SK-N-SH treated with all-trans-retinoic acid at 6 μM for 48 hours (cell line): ENCODE results near the gene KIF12.
"Not testable (repeated sequence)": the region's sequence is repeated elsewhere in the genome, so short reads cannot be mapped to it uniquely, and the experiment has no call there.

ENCODE experiments used
- ATAC-seq: fragments of 200-7000 bp; cut with Tn5 transposase; 3 replicates; pipeline ENCODE4 v1.9.1; 2020; ENCODE audit warnings: mild to moderate bottlenecking, moderate library complexity
- ARNTL ChIP-seq: fragments of 450-650 bp; formaldehyde crosslinking; IDR thresholded peaks from 2 replicates; pipeline ENCODE4 v1.5.0; 2020; ENCODE audit warnings: low read depth, mild to moderate bottlenecking, moderate library complexity, borderline replicate concordance
- CSDC2 ChIP-seq: fragments of 250-450 bp; sonication (Bioruptor Pico); IDR thresholded peaks from 2 replicates; pipeline ENCODE4 v1.5.0; 2020; ENCODE audit warnings: mild to moderate bottlenecking, moderate library complexity
- CSRNP3 ChIP-seq: fragments of 250-450 bp; sonication (Bioruptor Pico); IDR thresholded peaks from 2 replicates; pipeline ENCODE4 v1.5.1; 2021; ENCODE audit warnings: mild to moderate bottlenecking, moderate library complexity
- GLIS3 ChIP-seq: fragments of 250-450 bp; sonication (Bioruptor Pico); IDR thresholded peaks from 2 replicates; pipeline ENCODE4 v1.5.0; 2020; ENCODE audit warnings: mild to moderate bottlenecking, moderate library complexity
- OSR1 ChIP-seq: fragments of 250-450 bp; sonication (Bioruptor Pico); IDR thresholded peaks from 2 replicates; pipeline ENCODE4 v1.8.0; 2022; ENCODE audit warnings: moderate library complexity, mild to moderate bottlenecking, inconsistent platforms
- PPARA ChIP-seq: fragments of 250-450 bp; sonication (Bioruptor Pico); IDR thresholded peaks from 2 replicates; pipeline ENCODE4 v1.5.0; 2020; ENCODE audit warnings: mild to moderate bottlenecking, borderline replicate concordance
- RARB ChIP-seq: fragments of 250-450 bp; sonication (Bioruptor Pico); IDR thresholded peaks from 2 replicates; pipeline ENCODE4 v1.8.0; 2021; ENCODE audit warnings: mild to moderate bottlenecking, moderate library complexity
- ZC3H10 ChIP-seq: fragments of 250-450 bp; sonication (Bioruptor Pico); IDR thresholded peaks from 2 replicates; pipeline ENCODE4 v1.5.1; 2021; ENCODE audit warnings: mild to moderate bottlenecking, moderate library complexity
- ZFP3 ChIP-seq: fragments of 250-450 bp; sonication (Bioruptor Pico); IDR thresholded peaks from 2 replicates; pipeline ENCODE4 v1.5.0; 2020; ENCODE audit warnings: mild to moderate bottlenecking, moderate library complexity
- ZNF565 ChIP-seq: fragments of 450-650 bp; formaldehyde crosslinking; conservative IDR thresholded peaks from 2 replicates; pipeline ENCODE4 v1.5.0; 2020; ENCODE audit warnings: low read depth, mild to moderate bottlenecking, moderate library complexity
- ZNF70 ChIP-seq: fragments of 450-650 bp; formaldehyde crosslinking; IDR thresholded peaks from 2 replicates; pipeline ENCODE4 v1.5.0; 2020; ENCODE audit warnings: mild to moderate bottlenecking, moderate library complexity
- TF ChIP-seq, protein P1 (sequence below): fragments of 250-450 bp; sonication (Bioruptor Pico); IDR thresholded peaks from 2 replicates; pipeline ENCODE4 v1.8.0; 2020; ENCODE audit warnings: mild to moderate bottlenecking, moderate library complexity, borderline replicate concordance
- TF ChIP-seq, protein P2 (sequence below): fragments of 250-450 bp; sonication (Bioruptor Pico); IDR thresholded peaks from 2 replicates; pipeline ENCODE4 v1.5.0; 2020; ENCODE audit warnings: mild to moderate bottlenecking, moderate library complexity

KIF12 gene

GRCh38 chr9:114130624-114131277 lies 31.7 kb upstream of the KIF12 start:
- no peak for ATAC-seq

GRCh38 chr9:114130141-114130540 lies 31.0 kb upstream of the KIF12 start:
- no peak for ATAC-seq
- TF ChIP-seq ZNF70 (CRISPR knock-in tag) (no peak), GLIS3 (CRISPR knock-in tag) (no peak), RARB (no peak)

More at GRCh38 chr9:114130624-114131277, 31.7 kb upstream of the KIF12 start:
- TF ChIP-seq, protein P1, sequence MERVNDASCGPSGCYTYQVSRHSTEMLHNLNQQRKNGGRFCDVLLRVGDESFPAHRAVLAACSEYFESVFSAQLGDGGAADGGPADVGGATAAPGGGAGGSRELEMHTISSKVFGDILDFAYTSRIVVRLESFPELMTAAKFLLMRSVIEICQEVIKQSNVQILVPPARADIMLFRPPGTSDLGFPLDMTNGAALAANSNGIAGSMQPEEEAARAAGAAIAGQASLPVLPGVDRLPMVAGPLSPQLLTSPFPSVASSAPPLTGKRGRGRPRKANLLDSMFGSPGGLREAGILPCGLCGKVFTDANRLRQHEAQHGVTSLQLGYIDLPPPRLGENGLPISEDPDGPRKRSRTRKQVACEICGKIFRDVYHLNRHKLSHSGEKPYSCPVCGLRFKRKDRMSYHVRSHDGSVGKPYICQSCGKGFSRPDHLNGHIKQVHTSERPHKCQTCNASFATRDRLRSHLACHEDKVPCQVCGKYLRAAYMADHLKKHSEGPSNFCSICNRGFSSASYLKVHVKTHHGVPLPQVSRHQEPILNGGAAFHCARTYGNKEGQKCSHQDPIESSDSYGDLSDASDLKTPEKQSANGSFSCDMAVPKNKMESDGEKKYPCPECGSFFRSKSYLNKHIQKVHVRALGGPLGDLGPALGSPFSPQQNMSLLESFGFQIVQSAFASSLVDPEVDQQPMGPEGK (CRISPR knock-in tag) = no peak
- TF ChIP-seq RARB = no peak
- no peak for TF ChIP-seq ZFP3 (CRISPR knock-in tag)
- no peak for TF ChIP-seq ZC3H10 (CRISPR knock-in tag)
- no peak for TF ChIP-seq ZNF565
- TF ChIP-seq GLIS3 (CRISPR knock-in tag) = no peak

DNA sequence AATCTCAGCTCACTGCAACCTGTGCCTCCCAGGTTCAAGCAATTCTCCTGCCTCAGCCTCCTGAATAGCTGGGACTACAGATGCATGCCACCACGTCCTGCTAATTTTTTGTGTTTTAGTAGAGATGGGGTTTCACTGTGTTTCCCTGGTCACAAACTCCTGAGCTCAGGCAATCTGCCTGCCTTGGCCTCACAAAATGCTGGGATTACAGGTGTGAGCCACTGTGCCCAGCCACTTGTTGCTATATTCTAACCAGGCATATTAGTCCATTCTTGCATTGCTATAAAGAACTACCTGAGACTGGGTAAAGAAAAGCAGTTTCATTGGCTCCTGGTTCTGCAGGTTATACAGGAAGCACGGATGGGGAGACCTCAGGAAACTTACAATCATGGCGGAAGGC lies 29.7 kb upstream of the KIF12 start:
- not testable (repeated sequence) for ATAC-seq

- no peak for ATAC-seq
- TF ChIP-seq PPARA = no peak
- TF ChIP-seq GLIS3 (CRISPR knock-in tag) = no peak
- TF ChIP-seq, protein P1 (CRISPR knock-in tag) = no peak
- TF ChIP-seq CSDC2 (CRISPR knock-in tag) = no peak
- no peak for TF ChIP-seq ZC3H10 (CRISPR knock-in tag)
- no peak for TF ChIP-seq OSR1 (CRISPR knock-in tag)
These were observed 27.4 kb upstream of the KIF12 start for GRCh38 chr9:114126247-114127060.

DNA sequence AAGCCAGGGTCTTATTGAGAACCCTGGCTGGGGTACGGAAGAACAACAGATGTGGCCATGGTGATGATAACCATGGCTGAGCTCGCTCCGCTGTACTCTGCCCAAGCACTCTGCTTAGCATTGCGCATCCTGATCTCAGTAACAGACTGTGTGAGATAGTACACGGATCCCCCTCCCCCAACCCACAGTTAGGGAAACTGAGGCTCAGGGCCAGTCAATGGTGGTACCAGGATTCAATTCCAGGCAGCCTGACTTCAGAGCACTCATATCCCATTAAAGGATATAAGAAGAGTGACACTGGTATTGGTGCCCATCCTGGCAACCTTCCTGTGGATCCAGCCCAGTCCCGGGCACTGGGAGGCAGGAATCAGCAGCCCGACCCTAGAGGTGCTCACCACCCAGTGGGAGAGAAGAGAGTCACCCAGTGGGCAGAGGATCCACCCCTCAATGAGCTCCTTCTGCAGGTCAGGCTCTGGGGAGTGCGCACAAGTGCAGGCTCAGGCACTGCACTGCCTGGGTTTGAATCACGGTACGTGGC lies 26.5 kb upstream of the KIF12 start:
- ATAC-seq = no peak
- no peak for TF ChIP-seq ARNTL (CRISPR knock-in tag)
- TF ChIP-seq RARB = no peak
- TF ChIP-seq ZFP3 (CRISPR knock-in tag) = no peak
- no peak for TF ChIP-seq CSRNP3
- TF ChIP-seq, protein P2, sequence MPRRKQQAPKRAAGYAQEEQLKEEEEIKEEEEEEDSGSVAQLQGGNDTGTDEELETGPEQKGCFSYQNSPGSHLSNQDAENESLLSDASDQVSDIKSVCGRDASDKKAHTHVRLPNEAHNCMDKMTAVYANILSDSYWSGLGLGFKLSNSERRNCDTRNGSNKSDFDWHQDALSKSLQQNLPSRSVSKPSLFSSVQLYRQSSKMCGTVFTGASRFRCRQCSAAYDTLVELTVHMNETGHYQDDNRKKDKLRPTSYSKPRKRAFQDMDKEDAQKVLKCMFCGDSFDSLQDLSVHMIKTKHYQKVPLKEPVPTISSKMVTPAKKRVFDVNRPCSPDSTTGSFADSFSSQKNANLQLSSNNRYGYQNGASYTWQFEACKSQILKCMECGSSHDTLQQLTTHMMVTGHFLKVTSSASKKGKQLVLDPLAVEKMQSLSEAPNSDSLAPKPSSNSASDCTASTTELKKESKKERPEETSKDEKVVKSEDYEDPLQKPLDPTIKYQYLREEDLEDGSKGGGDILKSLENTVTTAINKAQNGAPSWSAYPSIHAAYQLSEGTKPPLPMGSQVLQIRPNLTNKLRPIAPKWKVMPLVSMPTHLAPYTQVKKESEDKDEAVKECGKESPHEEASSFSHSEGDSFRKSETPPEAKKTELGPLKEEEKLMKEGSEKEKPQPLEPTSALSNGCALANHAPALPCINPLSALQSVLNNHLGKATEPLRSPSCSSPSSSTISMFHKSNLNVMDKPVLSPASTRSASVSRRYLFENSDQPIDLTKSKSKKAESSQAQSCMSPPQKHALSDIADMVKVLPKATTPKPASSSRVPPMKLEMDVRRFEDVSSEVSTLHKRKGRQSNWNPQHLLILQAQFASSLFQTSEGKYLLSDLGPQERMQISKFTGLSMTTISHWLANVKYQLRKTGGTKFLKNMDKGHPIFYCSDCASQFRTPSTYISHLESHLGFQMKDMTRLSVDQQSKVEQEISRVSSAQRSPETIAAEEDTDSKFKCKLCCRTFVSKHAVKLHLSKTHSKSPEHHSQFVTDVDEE (CRISPR knock-in tag) = no peak
- no peak for TF ChIP-seq ZC3H10 (CRISPR knock-in tag)
- no peak for TF ChIP-seq CSDC2 (CRISPR knock-in tag)
